ENCODE measurements around the gene OR2T2.
"Not testable (repeated sequence)": the region's sequence is repeated elsewhere in the genome, so short reads cannot be mapped to it uniquely, and the experiment has no call there.

Gene OR2T2

GRCh38 chr1:248445399-248445798 is at the start of gene OR2T2:
Gene OR2T2 (plus strand): TSS chr1:248445637. CDS start chr1:248452798, 7,161 bp downstream.
- not testable (repeated sequence) for DNase-seq

GRCh38 chr1:248402748-248403147 is 42.7 kb upstream of the OR2T2 start, which contains the start of gene OR2T1:
Gene OR2T1 (plus strand): TSS chr1:248403048. CDS start chr1:248406148, 3,100 bp downstream.
- no peak for DNase-seq

- no peak for DNase-seq
Measured at GRCh38 chr1:248404024-248404423, 41.4 kb upstream of the OR2T2 start.

- no peak for DNase-seq
Measured at GRCh38 chr1:248406721-248407692, 38.4 kb upstream of the OR2T2 start.

GRCh38 chr1:248416226-248416625 is 29.2 kb upstream of the OR2T2 start:
- DNase-seq, result no peak

GRCh38 chr1:248417854-248418253 is 27.6 kb upstream of the OR2T2 start:
- no peak for DNase-seq

- no peak for DNase-seq
Measured at GRCh38 chr1:248421384-248421783, 24.1 kb upstream of the OR2T2 start.

GRCh38 chr1:248427526-248428191 is 17.8 kb upstream of the OR2T2 start:
- not testable (repeated sequence) for DNase-seq

- DNase-seq, result not testable (repeated sequence)
Measured at GRCh38 chr1:248428192-248428533, 17.3 kb upstream of the OR2T2 start.

GRCh38 chr1:248431683-248432082 is 13.8 kb upstream of the OR2T2 start:
- not testable (repeated sequence) for DNase-seq

GRCh38 chr1:248432201-248432600 is 13.2 kb upstream of the OR2T2 start:
- DNase-seq, result not testable (repeated sequence)

- not testable (repeated sequence) for DNase-seq
Measured at GRCh38 chr1:248433811-248434415, 11.5 kb upstream of the OR2T2 start.

GRCh38 chr1:248434913-248435312 is 10.5 kb upstream of the OR2T2 start:
- DNase-seq, result not testable (repeated sequence)

- DNase-seq, result not testable (repeated sequence)
Measured at GRCh38 chr1:248436303-248436702, 9.1 kb upstream of the OR2T2 start.

GRCh38 chr1:248438668-248439067 is 6.8 kb upstream of the OR2T2 start:
- DNase-seq, result not testable (repeated sequence)

GRCh38 chr1:248439283-248439682 is 6.2 kb upstream of the OR2T2 start:
- not testable (repeated sequence) for DNase-seq

- DNase-seq, result not testable (repeated sequence)
Measured at GRCh38 chr1:248442500-248443277, 2.7 kb upstream of the OR2T2 start.

GRCh38 chr1:248444603-248445002 is 834 bp upstream of the OR2T2 start:
- not testable (repeated sequence) for DNase-seq

GRCh38 chr1:248448409-248449074 is 3.1 kb downstream of the OR2T2 start:
- not testable (repeated sequence) for DNase-seq

GRCh38 chr1:248449821-248450465 is 4.5 kb downstream of the OR2T2 start:
- not testable (repeated sequence) for DNase-seq

GRCh38 chr1:248450466-248451145 is 5.2 kb downstream of the OR2T2 start:
- not testable (repeated sequence) for DNase-seq
